ENCODE data around the gene CFAP20DC. TPM values are rescaled to one million over a fixed set of nuclear protein-coding genes. Genes with fewer than 3 reads are reported as not detected.

Gene CFAP20DC
- total and polyA plus RNA-seq, 7 donors = 0.03 TPM; not detected in 4

- TF ChIP-seq CTCF (IDR thresholded peaks at IDR 0.05) = no peak
- no peak overlapping the region for H3K27ac ChIP-seq
- H3K4me3 ChIP-seq = no peak overlapping the region
- H3K36me3 ChIP-seq (ENCODE audit: insufficient read depth in 1 of 2, low read depth in 1 of 2) = no peaks in the 10 kb centered on the region
- ATAC-seq = no peak
- no peaks in the 10 kb centered on the region for H3K9me3 ChIP-seq
- H3K27me3 ChIP-seq (ENCODE audit: insufficient read depth in 3 of 3, low read length in 2 of 3) = no peaks in the 10 kb centered on the region
- no peaks in the 10 kb centered on the region for H3K4me1 ChIP-seq
- no peak for DNase-seq
- intact Hi-C loops (cut with DNase I) = no loop called here
Observed at GRCh38 chr3:58864480-58864879, 185.3 kb downstream of the CFAP20DC start.

- no peaks in the 10 kb centered on the region for H3K36me3 ChIP-seq (ENCODE audit: insufficient read depth in 1 of 2, low read depth in 1 of 2)
- H3K27ac ChIP-seq = no peak overlapping the region
- no peaks in the 10 kb centered on the region for H3K4me1 ChIP-seq
- DNase-seq = no peak
- 85 to 95% (median 94%) methylated on average over 4 of the region's 4 CpGs for WGBS, 3 donors
- ATAC-seq = no peak
- no peak for TF ChIP-seq CTCF (IDR thresholded peaks at IDR 0.05)
- intact Hi-C loops (cut with DNase I) = no loop called here
- no peaks in the 10 kb centered on the region for H3K27me3 ChIP-seq (ENCODE audit: insufficient read depth in 3 of 3, low read length in 2 of 3)
- no peak overlapping the region for H3K4me3 ChIP-seq
- H3K9me3 ChIP-seq = no peaks in the 10 kb centered on the region
Observed at GRCh38 chr3:58863206-58863605, 186.6 kb downstream of the CFAP20DC start.

GRCh38 chr3:58861551-58861950 lies 188.3 kb downstream of the CFAP20DC start:
- H3K36me3 ChIP-seq (ENCODE audit: insufficient read depth in 1 of 2, low read depth in 1 of 2) = no peaks in the 10 kb centered on the region
- H3K27ac ChIP-seq = no peak overlapping the region
- DNase-seq (no peak), ATAC-seq (no peak)
- H3K27me3 ChIP-seq (ENCODE audit: insufficient read depth in 3 of 3, low read length in 2 of 3) = no peaks in the 10 kb centered on the region
- no peaks in the 10 kb centered on the region for H3K9me3 ChIP-seq
- H3K4me3 ChIP-seq = no peak overlapping the region
- WGBS, 3 donors = 54 to 60% (median 57%) methylated on average over 3 of the region's 3 CpGs
- TF ChIP-seq CTCF (IDR thresholded peaks at IDR 0.05) = no peak
- intact Hi-C loops (cut with DNase I) = no loop called here
- no peaks in the 10 kb centered on the region for H3K4me1 ChIP-seq

GRCh38 chr3:58858126-58858525 lies 191.7 kb downstream of the CFAP20DC start:
- Histone ChIP-seq H3K27ac (no peak overlapping the region), H3K9me3 (no peaks in the 10 kb centered on the region), H3K4me3 (no peak overlapping the region), H3K36me3 (ENCODE audit: insufficient read depth in 1 of 2, low read depth in 1 of 2) (no peaks in the 10 kb centered on the region), H3K27me3 (ENCODE audit: insufficient read depth in 3 of 3, low read length in 2 of 3) (no peaks in the 10 kb centered on the region), H3K4me1 (no peaks in the 10 kb centered on the region)
- 11 to 15% (median 13%) methylated on average over 3 of the region's 3 CpGs for WGBS, 3 donors
- DNase-seq (no peak), ATAC-seq (no peak)
- TF ChIP-seq CTCF (IDR thresholded peaks at IDR 0.05) = no peak
- intact Hi-C loops (cut with DNase I) = no loop called here

GRCh38 chr3:58857402-58857801 lies 192.4 kb downstream of the CFAP20DC start:
- WGBS, 3 donors = 64 to 71% (median 67%) methylated on average over 1 of the region's 1 CpG
- intact Hi-C loops (cut with DNase I) = no loop called here
- H3K4me3 ChIP-seq = no peak overlapping the region
- H3K9me3 ChIP-seq = no peaks in the 10 kb centered on the region
- ATAC-seq = no peak
- DNase-seq = no peak
- no peaks in the 10 kb centered on the region for H3K36me3 ChIP-seq (ENCODE audit: insufficient read depth in 1 of 2, low read depth in 1 of 2)
- H3K27me3 ChIP-seq (ENCODE audit: insufficient read depth in 3 of 3, low read length in 2 of 3) = no peaks in the 10 kb centered on the region
- no peak for TF ChIP-seq CTCF (IDR thresholded peaks at IDR 0.05)
- H3K27ac ChIP-seq = no peak overlapping the region
- H3K4me1 ChIP-seq = no peaks in the 10 kb centered on the region
